OCI-LY7 (cell line): ENCODE results near the gene CHD9. TPM values are rescaled to one million over a fixed set of nuclear protein-coding genes. Genes with fewer than 3 reads are reported as not detected.
"Not testable (repeated sequence)": the region's sequence is repeated elsewhere in the genome, so short reads cannot be mapped to it uniquely, and the experiment has no call there.

Experiments used
- BruUV-seq: library from RNA; stranded (reverse); fragments of 400-500 nt; replicated peaks from 2 replicates; lab custom pipeline; 2021; lab: Mats Ljungman, UMichigan
- CTCF ChIA-PET: fragments of 300-600 bp; sonication (Branson Sonifier 250); formaldehyde crosslinking; loops from one replicate; lab custom pipeline; 2022; ENCODE audit warnings: antibody characterized with exemption; ENCODE audit not compliant: unreplicated experiment; lab: Charles Lee
- POLR2A ChIA-PET: fragments of 300-600 bp; sonication (Branson Sonifier 250); formaldehyde crosslinking; loops from one replicate; lab custom pipeline; 2022; ENCODE audit warnings: antibody characterized with exemption; lab: Charles Lee
- DNase-seq: peaks from one replicate; pipeline ENCODE4 v3.0.0-alpha.2; 2015; ENCODE audit warnings: low spot score
- H2AFZ ChIP-seq: fragments of 200-600 bp; sonication (generic), shearing (Covaris generic); 2 replicates; pipeline ENCODE4 v1.6.1; 2014; ENCODE audit warnings: mild to moderate bottlenecking, antibody characterized with exemption, low read length, moderate library complexity
- H3K27ac ChIP-seq: fragments of 200-600 bp; sonication (generic); 2 replicates; pipeline ENCODE4 v1.5.1; 2014; ENCODE audit warnings: mixed run types, low read depth, mild to moderate bottlenecking, moderate library complexity, low read length, inconsistent platforms; ENCODE audit not compliant: poor library complexity, severe bottlenecking
- H3K36me3 ChIP-seq: fragments of 200-600 bp; sonication (generic); 2 replicates; pipeline ENCODE4 v1.6.1; 2014; ENCODE audit warnings: mild to moderate bottlenecking, antibody characterized with exemption, low read length, moderate library complexity, mixed read lengths; ENCODE audit not compliant: insufficient read depth
- H3K4me1 ChIP-seq: fragments of 200-600 bp; sonication (generic); 2 replicates; pipeline ENCODE4 v1.5.1; 2014; ENCODE audit warnings: mild to moderate bottlenecking, low read length; ENCODE audit not compliant: insufficient read depth, poor library complexity, severe bottlenecking
- H3K4me2 ChIP-seq: fragments of 200-600 bp; sonication (generic); 2 replicates; pipeline ENCODE4 v1.6.1; 2014; ENCODE audit warnings: mild to moderate bottlenecking, low read length
- H3K4me3 ChIP-seq: fragments of 200-600 bp; sonication (generic); 2 replicates; pipeline ENCODE4 v1.5.1; 2014; ENCODE audit warnings: mild to moderate bottlenecking, low read depth, low read length; ENCODE audit not compliant: poor library complexity, severe bottlenecking
- H3K79me2 ChIP-seq: fragments of 200-600 bp; sonication (generic); 2 replicates; pipeline ENCODE4 v1.6.1; 2016; ENCODE audit warnings: low read depth, mild to moderate bottlenecking, low read length, moderate library complexity, mixed read lengths; ENCODE audit not compliant: insufficient read depth
- H3K9me2 ChIP-seq: fragments of 200-600 bp; sonication (generic); 2 replicates; pipeline ENCODE4 v1.6.1; 2016; ENCODE audit warnings: mild to moderate bottlenecking, low read length, mixed read lengths; ENCODE audit not compliant: insufficient read depth
- H3K9me3 ChIP-seq: fragments of 200-600 bp; sonication (generic); 2 replicates; pipeline ENCODE4 v1.6.1; 2014; ENCODE audit warnings: mild to moderate bottlenecking, mixed run types, low read length, mixed read lengths
- H4K20me1 ChIP-seq: fragments of 200-600 bp; sonication (generic); 2 replicates; pipeline ENCODE4 v1.6.1; 2014; ENCODE audit warnings: mild to moderate bottlenecking, antibody characterized with exemption, low read length, moderate library complexity, mixed read lengths; ENCODE audit not compliant: insufficient read depth
- EZH2phosphoT487 ChIP-seq: fragments of 200-600 bp; sonication (generic); IDR thresholded peaks from 2 replicates; pipeline ENCODE4 v1.6.1; 2018; ENCODE audit warnings: low read depth, borderline replicate concordance, mild to moderate bottlenecking, mixed run types, antibody characterized with exemption, low read length, moderate library complexity, mixed read lengths
- intact Hi-C: fragments of 100-400 bp; cut with micrococcal nuclease; formaldehyde crosslinking; loops from one replicate; pipeline ENCODE4 v1.10.0; 2022; ENCODE audit not compliant: unreplicated experiment
- total RNA-seq, 2 experiments: library from RNA; depleted of rRNA in 1 of 2; stranded (reverse); fragments of >200 nt in 1 of 2; shearing (Covaris generic) in 1 of 2; gene quantifications; 2 replicates each; pipeline ENCODE4 v1.2.3, GENCODE V29; 2014 to 2022
- TF ChIP-seq, protein P1 (sequence below): fragments of 200-600 bp; sonication (generic); conservative IDR thresholded peaks from 2 replicates; pipeline ENCODE4 v1.5.1; 2014; ENCODE audit warnings: mild to moderate bottlenecking, antibody characterized with exemption, low read length, moderate library complexity, mixed read lengths

The CHD9 gene
- total RNA-seq, 2 experiments from 2014 or later: 52.6 to 85.9 TPM

DNA sequence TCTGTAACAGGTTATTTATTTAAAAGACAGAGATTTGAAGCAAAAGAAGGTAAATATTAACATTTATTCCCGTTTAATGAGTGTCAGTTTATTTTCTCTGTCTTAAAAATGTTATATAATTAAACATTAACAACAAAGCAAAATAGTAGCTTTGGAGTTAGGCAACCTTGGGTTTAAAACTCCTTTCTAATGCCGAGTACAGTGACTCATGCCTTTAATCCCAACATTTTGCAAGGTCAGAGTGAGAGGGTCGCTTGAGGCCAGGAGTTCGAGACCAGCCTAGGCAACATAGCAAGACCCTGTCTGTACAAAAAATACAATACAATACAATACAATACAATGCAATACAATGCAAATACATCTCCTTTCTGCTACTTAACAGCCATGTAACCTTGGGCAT, 128.7 kb downstream of the CHD9 start:
- POLR2A ChIA-PET: interaction anchor here (0.6 to 1.0 kb wide), 2 partner anchors 11 to 16 kb away, joined by 3 read pairs; no protein-coding TSS in a partner anchor
- H3K36me3 ChIP-seq: peaks cover 90% of the 10 kb centered on the region
- H3K9me3 ChIP-seq: peaks cover 57% of the 10 kb centered on the region; the same call in 1 of the 2 replicates
- H3K4me1 ChIP-seq: no peaks in the 10 kb centered on the region
- H3K27ac ChIP-seq: no peak overlapping the region
- H3K4me3 ChIP-seq: no peak overlapping the region
- H3K4me2 ChIP-seq: no peak overlapping the region
- intact Hi-C loops: no loop called here
- peaks cover 56% of the 10 kb centered on the region for H3K79me2 ChIP-seq
- no peak for TF ChIP-seq EZH2phosphoT487
- TF ChIP-seq, protein P1, sequence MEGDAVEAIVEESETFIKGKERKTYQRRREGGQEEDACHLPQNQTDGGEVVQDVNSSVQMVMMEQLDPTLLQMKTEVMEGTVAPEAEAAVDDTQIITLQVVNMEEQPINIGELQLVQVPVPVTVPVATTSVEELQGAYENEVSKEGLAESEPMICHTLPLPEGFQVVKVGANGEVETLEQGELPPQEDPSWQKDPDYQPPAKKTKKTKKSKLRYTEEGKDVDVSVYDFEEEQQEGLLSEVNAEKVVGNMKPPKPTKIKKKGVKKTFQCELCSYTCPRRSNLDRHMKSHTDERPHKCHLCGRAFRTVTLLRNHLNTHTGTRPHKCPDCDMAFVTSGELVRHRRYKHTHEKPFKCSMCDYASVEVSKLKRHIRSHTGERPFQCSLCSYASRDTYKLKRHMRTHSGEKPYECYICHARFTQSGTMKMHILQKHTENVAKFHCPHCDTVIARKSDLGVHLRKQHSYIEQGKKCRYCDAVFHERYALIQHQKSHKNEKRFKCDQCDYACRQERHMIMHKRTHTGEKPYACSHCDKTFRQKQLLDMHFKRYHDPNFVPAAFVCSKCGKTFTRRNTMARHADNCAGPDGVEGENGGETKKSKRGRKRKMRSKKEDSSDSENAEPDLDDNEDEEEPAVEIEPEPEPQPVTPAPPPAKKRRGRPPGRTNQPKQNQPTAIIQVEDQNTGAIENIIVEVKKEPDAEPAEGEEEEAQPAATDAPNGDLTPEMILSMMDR: no peak
- no peak for DNase-seq
- no TSS peak for BruUV-seq
- no peaks in the 10 kb centered on the region for H4K20me1 ChIP-seq
- H2AFZ ChIP-seq: no peak overlapping the region
- no peaks in the 10 kb centered on the region for H3K9me2 ChIP-seq
- CTCF ChIA-PET: no interaction called here

GRCh38 chr16:53185741-53186140, 130.9 kb downstream of the CHD9 start:
- H3K9me3 ChIP-seq: peaks cover 58% of the 10 kb centered on the region; the same call in 1 of the 2 replicates
- POLR2A ChIA-PET, H2AFZ ChIP-seq, H3K27ac ChIP-seq, H3K4me1 ChIP-seq, H3K9me2 ChIP-seq, BruUV-seq, intact Hi-C loops, H3K4me3 ChIP-seq, H4K20me1 ChIP-seq, CTCF ChIA-PET, H3K4me2 ChIP-seq: not testable (repeated sequence)
- DNase-seq: peak; percentile 40
- H3K79me2 ChIP-seq: peaks cover 60% of the 10 kb centered on the region
- peaks cover 92% of the 10 kb centered on the region for H3K36me3 ChIP-seq

DNA sequence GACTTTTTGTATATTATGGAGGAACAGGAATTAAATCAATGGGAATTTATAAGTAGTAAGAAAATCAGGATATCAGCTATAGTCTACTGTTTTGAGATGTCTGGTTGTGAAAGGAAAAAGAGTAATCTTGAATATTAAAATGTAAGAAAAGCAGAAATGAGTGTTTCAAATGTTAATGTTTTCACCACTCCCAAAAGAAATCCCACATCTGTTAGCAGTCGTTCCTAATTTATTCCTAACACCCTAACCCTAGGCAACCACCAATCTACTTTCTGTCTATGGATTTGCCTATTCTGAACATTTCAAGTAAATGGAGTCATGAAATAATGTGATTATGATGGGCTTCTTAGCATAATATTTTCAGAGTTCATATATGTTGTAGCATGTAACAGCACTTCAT, 133.0 kb downstream of the CHD9 start:
- peaks cover 57% of the 10 kb centered on the region; the same call in 1 of the 2 replicates for H3K9me3 ChIP-seq
- intact Hi-C loops: no loop called here
- no peaks in the 10 kb centered on the region for H4K20me1 ChIP-seq
- ChIA-PET POLR2A (no interaction called here), CTCF (no interaction called here)
- H3K9me2 ChIP-seq: no peaks in the 10 kb centered on the region
- no peaks in the 10 kb centered on the region for H3K4me1 ChIP-seq
- H2AFZ ChIP-seq: no peak overlapping the region
- TSS peak; percentile 22 for BruUV-seq
- TF ChIP-seq EZH2phosphoT487: no peak
- TF ChIP-seq, protein P1: no peak
- no peak overlapping the region for H3K4me2 ChIP-seq
- H3K79me2 ChIP-seq: peaks cover 46% of the 10 kb centered on the region
- no peak for DNase-seq
- H3K4me3 ChIP-seq: no peak overlapping the region
- peaks cover 94% of the 10 kb centered on the region for H3K36me3 ChIP-seq
- H3K27ac ChIP-seq: no peak overlapping the region
